HTERT RPE-1 (cell line): ENCODE results near the gene PTH2R.
"Not testable (repeated sequence)": the region's sequence is repeated elsewhere in the genome, so short reads cannot be mapped to it uniquely, and the experiment has no call there.

Source experiments
- in situ Hi-C: fragments of 300-500 bp; cut with MboI; formaldehyde crosslinking; loops from 4 replicates; pipeline ENCODE4 v1.14.3; 2020; ENCODE audit warnings: low sequenced_read_pairs

PTH2R gene

GRCh38 chr2:208389940-208390339 lies 16.7 kb upstream of the PTH2R start:
- in situ Hi-C loops, result no loop called here

DNA sequence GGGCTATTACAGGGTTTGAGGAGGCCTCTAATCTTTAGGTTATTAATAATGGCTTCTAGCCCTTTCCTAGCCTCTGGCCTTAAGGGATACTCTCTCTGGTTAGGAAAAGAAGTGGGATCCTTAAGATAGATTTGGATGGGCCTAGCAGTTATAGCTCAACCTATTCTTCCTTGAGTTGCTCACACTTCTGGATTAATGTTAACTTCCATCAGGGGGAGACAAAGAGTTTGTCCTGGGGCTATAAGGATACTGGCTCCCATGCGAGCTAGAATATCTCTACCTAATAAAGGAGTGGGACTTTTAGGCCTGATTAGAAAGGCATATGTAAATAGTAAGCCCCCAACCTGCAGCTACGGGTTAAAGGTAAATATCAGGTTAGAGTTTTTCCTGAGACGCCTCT lies 14.3 kb upstream of the PTH2R start:
- in situ Hi-C loops, result no loop called here

DNA sequence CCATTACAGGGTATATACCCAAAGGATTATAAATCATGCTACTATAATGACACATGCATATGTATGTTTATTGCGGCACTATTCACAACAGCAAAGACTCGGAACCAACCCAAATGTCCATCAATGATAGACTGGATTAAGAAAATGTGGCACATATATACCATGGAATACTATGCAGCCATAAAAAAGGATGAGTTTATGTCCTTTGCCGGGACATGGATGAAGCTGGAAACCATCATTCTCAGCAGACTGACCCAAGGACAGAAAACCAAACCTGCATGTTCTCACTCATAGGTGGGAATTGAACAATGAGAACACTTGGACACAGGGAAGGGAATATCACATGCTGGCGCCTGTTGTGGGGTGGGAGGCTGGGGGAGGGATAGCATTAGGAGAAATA lies 9.8 kb upstream of the PTH2R start:
- in situ Hi-C loops, result not testable (repeated sequence)

DNA sequence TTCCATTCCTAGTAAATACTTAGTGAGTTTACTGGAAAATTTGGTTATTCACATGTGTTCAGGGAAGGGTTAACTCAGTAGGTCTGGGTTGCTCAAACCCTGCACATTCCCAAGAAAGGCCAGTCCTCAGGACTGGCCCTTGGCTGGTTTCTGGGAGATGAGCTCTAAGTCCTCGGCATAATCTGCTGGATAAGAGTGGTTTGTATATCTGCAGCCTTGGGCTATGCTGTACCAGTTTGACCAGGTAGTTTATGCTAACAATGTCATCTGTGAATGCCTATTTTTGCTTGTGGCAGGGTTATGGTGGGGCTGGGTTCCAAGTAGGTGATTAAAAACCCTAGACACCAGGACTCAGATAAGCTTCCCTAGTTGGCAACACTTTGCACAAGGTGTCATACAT lies 7.4 kb upstream of the PTH2R start:
- in situ Hi-C loops, result no loop called here

GRCh38 chr2:208407667-208408066 lies 1.1 kb downstream of the PTH2R start:
- in situ Hi-C loops, result no loop called here

DNA sequence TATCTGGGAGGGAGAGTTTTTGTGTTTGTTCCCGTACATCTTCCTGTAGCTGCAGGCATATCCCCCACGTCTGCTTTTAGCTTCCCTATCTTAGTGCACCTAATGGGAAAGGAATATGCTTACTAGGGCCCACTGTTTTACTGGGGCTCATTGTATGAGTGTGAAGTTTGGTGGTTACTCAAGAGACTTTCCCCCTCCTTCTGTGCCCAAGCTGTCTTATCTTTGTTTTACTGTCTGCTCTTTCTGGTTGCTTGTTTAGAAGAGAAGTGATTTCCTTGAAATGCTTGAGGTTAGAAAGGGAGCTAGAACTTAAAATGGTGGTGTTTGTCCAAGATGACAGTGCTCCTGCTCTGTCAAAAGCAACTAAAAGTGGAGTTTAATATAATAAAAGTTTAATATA lies 7.3 kb downstream of the PTH2R start:
- in situ Hi-C loops, result no loop called here

DNA sequence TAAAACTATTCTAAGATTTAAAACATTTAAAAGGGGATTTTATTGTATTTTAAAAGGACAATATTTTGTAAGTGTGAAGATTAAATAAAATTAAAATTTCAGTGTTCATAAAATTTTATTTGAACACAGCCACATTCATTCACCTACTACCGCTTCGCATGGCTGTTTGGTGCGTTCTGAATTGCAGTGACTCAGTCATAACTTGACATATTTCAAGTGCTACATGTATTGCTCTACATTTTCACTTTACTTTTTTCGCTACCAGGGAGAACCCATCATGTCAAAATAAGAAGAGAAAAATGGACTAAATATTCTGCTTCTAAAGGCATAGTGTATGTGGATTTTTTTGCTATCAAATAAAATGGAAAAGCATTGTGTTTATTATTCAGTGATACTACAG lies 8.7 kb downstream of the PTH2R start:
- in situ Hi-C loops, result no loop called here

GRCh38 chr2:208415897-208416296 lies 9.3 kb downstream of the PTH2R start:
- in situ Hi-C loops, result no loop called here

- in situ Hi-C loops, result no loop called here
These were observed 19.9 kb downstream of the PTH2R start for GRCh38 chr2:208426412-208427045.

DNA sequence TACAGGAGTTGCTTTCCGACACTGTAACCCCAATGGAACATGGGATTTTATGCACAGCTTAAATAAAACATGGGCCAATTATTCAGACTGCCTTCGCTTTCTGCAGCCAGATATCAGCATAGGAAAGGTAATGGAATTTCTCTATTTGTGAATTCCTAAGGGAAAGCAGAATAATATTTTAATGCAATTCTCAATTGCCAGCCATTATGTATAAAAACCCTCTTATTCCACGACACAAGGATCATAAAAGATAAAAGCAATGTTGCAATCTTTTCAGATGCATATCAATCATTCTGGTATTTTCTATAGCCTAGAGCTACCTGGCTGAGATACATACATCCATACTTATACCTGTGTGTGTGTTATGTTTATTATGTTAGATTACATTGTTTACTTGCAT lies 31.2 kb downstream of the PTH2R start:
- in situ Hi-C loops, result no loop called here

DNA sequence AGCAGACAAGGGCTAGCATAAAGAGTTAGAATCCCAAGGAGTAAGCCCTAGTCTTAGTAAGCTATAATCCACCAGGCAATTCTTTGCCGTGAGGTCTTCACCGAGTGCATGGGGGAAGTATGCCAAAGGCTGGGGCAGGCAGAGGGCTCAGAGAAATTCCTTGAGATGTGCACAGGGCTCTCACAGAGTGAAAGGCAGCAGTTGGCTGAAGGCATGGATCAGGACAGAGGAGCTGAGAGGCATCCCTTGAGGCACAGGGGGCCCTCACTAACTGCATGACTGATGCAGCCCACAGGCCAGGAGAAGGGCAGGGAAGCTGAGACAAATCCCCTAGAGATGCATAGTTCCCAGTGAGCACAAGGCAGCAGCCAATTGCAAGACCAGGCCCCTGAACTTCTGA lies 34.1 kb downstream of the PTH2R start:
- in situ Hi-C loops, result no loop called here

DNA sequence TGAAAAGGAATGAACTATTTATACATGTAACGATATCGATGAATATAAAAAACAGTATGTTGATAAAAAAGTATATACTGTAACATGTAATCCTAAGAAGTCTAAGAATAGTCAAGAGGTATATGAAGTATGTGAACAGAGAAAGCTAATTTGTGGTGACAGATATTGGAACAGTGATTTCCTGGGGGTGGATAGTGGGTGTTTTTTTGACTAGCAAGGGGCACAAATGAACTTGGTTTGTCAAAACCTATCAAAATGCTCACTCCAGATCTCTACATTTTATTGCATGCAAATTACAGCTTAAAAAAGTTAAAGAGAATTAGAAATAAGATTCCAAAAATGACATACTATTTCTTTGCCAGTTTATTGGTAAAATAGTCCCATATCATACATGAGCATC lies 35.4 kb downstream of the PTH2R start:
- in situ Hi-C loops, result no loop called here

GRCh38 chr2:208447447-208447846 lies 40.9 kb downstream of the PTH2R start:
- in situ Hi-C loops, result not testable (repeated sequence)

DNA sequence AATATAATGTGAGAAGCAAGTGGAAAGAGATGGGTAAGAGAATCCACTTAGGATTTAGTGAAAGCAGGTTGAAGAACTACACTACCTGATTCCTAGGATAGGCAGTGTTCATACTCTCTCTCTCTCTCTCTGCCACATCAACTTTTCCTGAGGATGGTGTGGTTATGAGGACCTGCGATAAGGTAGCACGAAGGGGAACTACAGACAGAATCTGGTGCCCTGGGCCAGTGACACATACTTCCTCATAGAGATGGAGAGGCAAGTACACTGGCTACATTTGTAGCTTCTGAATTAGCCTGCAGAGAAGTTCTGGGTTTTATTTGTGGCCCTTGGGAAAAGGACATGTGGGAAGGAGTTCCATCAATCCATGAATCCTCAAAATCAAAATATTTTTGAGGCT lies 44.5 kb downstream of the PTH2R start:
- in situ Hi-C loops, result no loop called here

DNA sequence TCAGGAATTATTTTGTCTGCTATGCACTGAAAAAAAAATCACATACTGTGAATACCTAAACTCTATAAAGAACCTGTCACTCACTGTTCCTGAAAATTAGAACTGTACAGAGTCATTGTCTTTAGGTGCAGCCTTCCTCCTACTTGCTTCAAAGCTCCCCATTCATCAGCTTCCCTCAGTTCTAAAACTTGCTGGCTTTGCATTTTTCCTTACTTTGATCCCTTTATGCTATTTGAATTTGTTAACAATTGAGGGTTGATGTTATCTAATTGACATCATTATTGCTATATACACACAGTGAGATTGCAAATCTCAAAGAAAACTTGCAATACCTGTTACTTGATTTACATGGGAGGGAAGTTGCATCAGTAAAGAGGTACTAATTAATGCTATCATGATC lies 48.3 kb downstream of the PTH2R start:
- in situ Hi-C loops, result no loop called here

GRCh38 chr2:208463721-208464120 lies 57.1 kb downstream of the PTH2R start:
- in situ Hi-C loops, result no loop called here

- in situ Hi-C loops, result no loop called here
These were observed 57.6 kb downstream of the PTH2R start for GRCh38 chr2:208464205-208464604.

DNA sequence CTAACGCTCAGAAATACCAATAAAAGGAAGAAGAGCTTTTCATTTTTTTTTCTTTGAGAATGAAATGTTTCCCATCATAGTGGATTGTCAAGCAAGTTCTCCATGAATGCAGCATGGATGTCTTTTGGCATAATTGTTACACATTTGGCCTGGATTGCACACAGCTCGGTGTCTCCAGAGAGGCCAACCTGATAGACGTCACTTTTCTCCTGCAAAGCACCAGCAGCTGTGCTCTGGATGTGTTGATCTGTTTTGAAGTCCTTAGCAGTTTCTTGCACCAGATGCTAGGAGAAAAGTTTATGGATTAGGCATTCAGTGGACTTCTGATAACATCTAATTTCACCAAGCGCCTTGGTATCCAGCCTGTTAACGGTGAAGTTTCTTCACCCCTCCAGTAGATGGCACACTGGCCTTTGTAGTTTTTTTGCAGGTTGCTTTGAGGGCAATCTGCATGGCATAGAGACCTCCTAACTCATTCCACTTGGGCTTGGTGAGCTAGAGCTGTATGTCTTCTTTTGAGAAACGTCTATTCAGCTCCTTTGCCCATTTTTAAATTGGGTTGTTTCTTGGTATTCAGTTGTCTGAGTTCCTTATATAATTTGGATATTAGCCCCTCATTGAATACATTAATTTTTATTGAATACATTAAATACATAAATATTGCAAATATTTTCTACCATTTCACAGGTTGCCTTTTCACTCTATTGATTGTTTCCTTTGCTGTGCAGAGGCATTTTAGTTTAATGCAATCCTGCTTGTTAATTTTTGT lies 59.7 kb downstream of the PTH2R start:
- in situ Hi-C loops, result no loop called here

DNA sequence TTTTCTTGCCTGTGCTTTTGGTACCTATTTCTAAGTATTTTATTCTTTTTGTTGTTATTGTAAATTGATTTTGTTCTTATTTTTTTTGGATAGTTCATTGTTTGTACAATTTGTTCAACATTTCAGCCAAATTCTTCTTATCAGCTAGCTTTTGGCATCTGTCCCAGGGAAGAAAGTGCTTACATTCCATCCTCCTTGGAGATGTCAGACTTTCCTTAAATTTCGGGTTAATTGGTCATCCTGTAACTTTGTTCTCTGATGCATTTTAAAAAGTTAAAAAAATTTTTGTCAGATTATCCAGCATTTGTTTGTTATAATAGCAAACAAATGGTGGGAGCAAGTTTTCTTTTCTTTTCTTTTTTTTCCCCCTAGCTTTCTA lies 60.3 kb downstream of the PTH2R start:
- in situ Hi-C loops, result no loop called here

DNA sequence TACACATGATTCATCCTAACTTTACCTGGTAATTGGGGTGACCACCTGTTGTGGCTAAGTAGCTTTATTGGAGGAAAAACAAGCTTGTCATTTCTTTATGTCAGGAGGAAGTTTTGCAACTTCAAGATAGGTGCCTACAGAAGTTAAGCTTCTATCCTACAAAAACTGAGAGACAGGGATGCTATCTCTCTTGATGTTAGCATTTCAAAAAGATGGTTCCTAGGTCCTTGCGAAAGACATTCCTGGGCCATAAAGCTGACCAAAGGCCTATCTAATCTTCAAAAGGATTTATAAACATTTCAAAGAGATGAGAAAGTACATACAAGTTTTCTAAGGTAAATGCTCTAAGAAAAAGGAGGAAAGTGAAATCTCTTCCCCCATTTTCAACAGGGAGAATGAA lies 61.0 kb downstream of the PTH2R start:
- in situ Hi-C loops, result no loop called here

DNA sequence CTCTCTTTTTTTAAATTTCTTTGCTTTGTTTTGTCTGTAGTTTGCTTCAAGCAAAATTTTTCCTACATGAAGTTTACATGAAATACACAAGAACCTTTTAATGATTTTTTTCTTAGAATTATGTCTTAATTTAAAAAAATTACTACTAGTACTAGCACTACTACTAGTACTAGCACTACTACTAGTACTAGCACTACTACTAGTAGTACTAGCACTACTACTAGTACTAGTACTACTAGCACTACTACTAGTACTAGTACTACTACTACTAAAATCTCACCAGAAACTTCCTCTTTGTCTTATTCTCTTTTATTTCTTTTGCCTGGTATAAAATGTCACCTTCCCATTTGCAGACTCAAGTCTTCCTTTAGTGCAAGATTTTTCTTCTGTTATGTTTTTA lies 71.1 kb downstream of the PTH2R start:
- in situ Hi-C loops, result no loop called here

DNA sequence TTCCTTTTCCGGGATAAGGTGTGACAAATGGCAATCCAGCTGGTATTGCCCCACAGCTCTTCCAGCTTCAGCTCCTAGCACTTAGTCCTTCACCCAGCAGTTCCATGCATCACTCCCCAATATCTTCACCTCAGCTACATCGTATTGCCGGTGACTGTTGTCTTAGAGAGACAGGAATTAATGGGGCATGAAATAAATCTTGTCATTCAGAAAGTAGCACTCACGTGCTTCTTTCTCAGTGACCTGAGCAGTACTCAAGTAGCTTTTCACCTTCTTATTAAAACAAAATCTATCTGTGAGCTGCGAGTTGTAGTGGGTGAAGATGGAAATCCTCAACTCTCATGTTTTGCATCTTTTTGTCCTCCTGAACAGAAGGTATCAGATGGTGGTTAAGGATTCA lies 72.8 kb downstream of the PTH2R start:
- in situ Hi-C loops, result no loop called here

- in situ Hi-C loops, result not testable (repeated sequence)
These were observed 75.4 kb downstream of the PTH2R start for GRCh38 chr2:208481945-208482344.
